Cardiac muscle cell (in vitro differentiated cells and primary cell): ENCODE results near the gene TTLL5. TPM values are rescaled to one million over a fixed set of nuclear protein-coding genes. Genes with fewer than 3 reads are reported as not detected.

Experiments
- DNase-seq, 2 donors: peaks; one replicate each; pipeline versions ENCODE4 v3.0.0 to v3.0.0-alpha.2; 2010 to 2017; ENCODE audit warnings: low read depth in 1 of 2, low spot score in 1 of 2
- H3K27ac ChIP-seq: fragments of 200-600 bp; sonication (generic); 2 replicates; pipeline ENCODE4 v1.5.1; 2016
- H3K27me3 ChIP-seq: fragments of 200-600 bp; sonication (generic); 2 replicates; pipeline ENCODE4 v1.6.0; 2016; ENCODE audit warnings: control low read depth
- H3K36me3 ChIP-seq: fragments of 200-600 bp; sonication (generic); 2 replicates; pipeline ENCODE4 v1.5.1; 2016; ENCODE audit warnings: control low read depth
- H3K4me1 ChIP-seq: fragments of 200-600 bp; sonication (generic); 2 replicates; pipeline ENCODE4 v1.8.1; 2017; ENCODE audit warnings: low read depth, mild to moderate bottlenecking, mixed run types
- H3K4me3 ChIP-seq: fragments of 200-600 bp; sonication (generic); 2 replicates; pipeline ENCODE4 v1.5.1; 2016; ENCODE audit warnings: mild to moderate bottlenecking
- H3K9me3 ChIP-seq: fragments of 200-600 bp; sonication (generic); 2 replicates; pipeline ENCODE4 v1.5.1; 2017; ENCODE audit warnings: low read depth, mild to moderate bottlenecking, control low read depth
- CTCF ChIP-seq: IDR thresholded peaks from 2 replicates; pipeline ENCODE4 v1.5.1; 2012; ENCODE audit warnings: low read depth, mild to moderate bottlenecking, low read length
- polyA plus RNA-seq: library from polyadenylated mRNA; unstranded; fragments of >200 nt; fragmentation: Nextera tagmentation; extraction: Ambion mirVana; gene quantifications from 2 replicates; pipeline ENCODE4 v1.2.1, GENCODE V29; 2016
- total RNA-seq: library from RNA; depleted of rRNA; stranded (reverse); fragments of >200 nt; gene quantifications from 2 replicates; pipeline ENCODE4 v1.2.3, GENCODE V29; 2016

TTLL5 gene
- total and polyA plus RNA-seq, 2 experiments from 2014 or later, result 24.1 to 28.4 TPM

GRCh38 chr14:75724414-75725204, 63.6 kb downstream of the TTLL5 start:
- Histone ChIP-seq H3K36me3 (peaks cover 17% of the 10 kb centered on the region), H3K27me3 (no peaks in the 10 kb centered on the region), H3K9me3 (no peaks in the 10 kb centered on the region), H3K4me1 (no peaks in the 10 kb centered on the region), H3K4me3 (no peak overlapping the region), H3K27ac (no peak overlapping the region)
- no peak for DNase-seq
- TF ChIP-seq CTCF, result no peak

- Histone ChIP-seq H3K27ac (no peak overlapping the region), H3K4me1 (no peaks in the 10 kb centered on the region), H3K9me3 (no peaks in the 10 kb centered on the region), H3K4me3 (no peak overlapping the region), H3K27me3 (no peaks in the 10 kb centered on the region), H3K36me3 (peaks cover 13% of the 10 kb centered on the region)
- TF ChIP-seq CTCF, result no peak
- no peak for DNase-seq
Measured at GRCh38 chr14:75725481-75725880, 64.4 kb downstream of the TTLL5 start.

DNA sequence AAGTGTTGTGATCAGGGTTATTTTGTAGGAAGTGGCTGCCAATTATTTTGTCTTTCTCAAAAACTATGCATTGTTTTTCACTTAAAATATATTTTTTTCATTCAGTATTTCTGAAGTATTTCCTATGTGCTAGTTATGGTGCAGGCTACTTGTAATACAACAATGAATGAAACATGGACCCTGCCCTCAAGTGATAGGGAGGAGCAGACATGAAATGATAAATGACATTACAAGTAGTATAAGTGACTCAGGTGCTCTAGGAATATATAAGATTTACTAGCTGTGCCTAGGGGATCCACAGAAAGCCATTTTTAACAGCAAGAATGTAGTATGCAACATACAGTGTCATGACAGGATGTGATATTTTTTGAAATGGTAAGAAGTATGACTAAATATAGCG, 65.3 kb downstream of the TTLL5 start:
- H3K27me3 ChIP-seq, result no peaks in the 10 kb centered on the region
- H3K4me3 ChIP-seq, result no peak overlapping the region
- no peak for TF ChIP-seq CTCF
- DNase-seq, result no peak
- H3K9me3 ChIP-seq, result no peaks in the 10 kb centered on the region
- no peaks in the 10 kb centered on the region for H3K4me1 ChIP-seq
- peaks cover 9% of the 10 kb centered on the region for H3K36me3 ChIP-seq
- no peak overlapping the region for H3K27ac ChIP-seq

DNA sequence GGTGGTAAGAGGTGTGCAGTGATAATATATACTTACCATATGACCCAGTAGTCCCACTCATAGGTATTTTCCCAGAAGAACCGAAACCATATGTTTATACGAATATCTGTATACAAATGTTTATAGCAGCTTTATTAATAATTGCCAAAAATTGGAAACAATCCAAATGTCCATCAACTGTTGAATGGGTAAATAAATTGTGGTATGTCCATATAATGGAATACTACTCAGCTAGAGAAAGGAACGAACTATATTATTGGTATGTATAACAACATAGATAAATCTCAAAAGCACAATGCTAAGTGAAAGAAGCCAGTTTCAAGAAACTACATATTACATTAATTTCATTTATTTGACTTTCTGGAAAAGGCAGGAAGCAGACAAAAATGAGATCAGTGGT, 66.1 kb downstream of the TTLL5 start:
- no peaks in the 10 kb centered on the region for H3K9me3 ChIP-seq
- TF ChIP-seq CTCF, result no peak
- no peaks in the 10 kb centered on the region for H3K4me1 ChIP-seq
- peaks cover 2% of the 10 kb centered on the region for H3K36me3 ChIP-seq
- H3K4me3 ChIP-seq, result no peak overlapping the region
- no peak for DNase-seq
- no peak overlapping the region for H3K27ac ChIP-seq
- H3K27me3 ChIP-seq, result no peaks in the 10 kb centered on the region

DNA sequence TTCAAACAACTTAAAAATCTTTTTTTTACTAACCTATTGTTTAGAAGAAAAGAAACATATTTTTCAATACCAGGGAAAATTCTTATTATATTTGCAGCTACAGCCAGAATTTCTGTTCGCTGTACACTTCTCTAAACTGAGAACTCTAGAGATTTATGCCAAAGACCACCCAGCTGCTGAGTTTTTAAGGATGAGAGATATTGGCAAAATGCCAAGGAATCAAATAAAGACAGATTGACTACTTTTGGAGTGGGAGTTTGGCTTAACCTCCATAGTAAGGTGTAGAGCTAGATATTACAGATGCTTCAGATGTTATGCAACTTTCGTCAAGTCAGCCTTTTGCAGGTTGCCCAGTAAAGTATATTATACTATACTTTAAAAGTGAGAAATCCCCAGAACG, 71.8 kb downstream of the TTLL5 start:
- H3K36me3 ChIP-seq, result peaks cover 14% of the 10 kb centered on the region

More for the DNA sequence above, 71.8 kb downstream of the TTLL5 start:
- Histone ChIP-seq H3K27me3 (no peaks in the 10 kb centered on the region), H3K4me1 (no peaks in the 10 kb centered on the region), H3K4me3 (no peak overlapping the region), H3K9me3 (no peaks in the 10 kb centered on the region), H3K27ac (no peak overlapping the region)
- DNase-seq, result no peak
- TF ChIP-seq CTCF, result no peak
